IMR-90 (cell line): Measurements from ENCODE around the gene CLDN14. TPM values are rescaled to one million over a fixed set of nuclear protein-coding genes. Genes with fewer than 3 reads are reported as not detected.

Experiments used
- ATAC-seq: fragments of 200-7000 bp; cut with Tn5 transposase; 2 replicates; pipeline ENCODE4 v1.9.1; 2020; ENCODE audit warnings: low read depth, mild to moderate bottlenecking, moderate library complexity
- BruUV-seq: library from RNA; stranded (reverse); fragments of 400-500 nt; replicated peaks from 2 replicates; lab custom pipeline; 2021; lab: Mats Ljungman, UMichigan
- CTCF ChIA-PET: fragments of 300-600 bp; formaldehyde crosslinking; extraction: SDS; loops from one replicate; lab custom pipeline; 2021; ENCODE audit warnings: antibody characterized with exemption; lab: Yijun Ruan, JAX
- POLR2A ChIA-PET: fragments of 300-600 bp; sonication (Branson Sonifier 250); formaldehyde crosslinking; loops from one replicate; lab custom pipeline; 2022; ENCODE audit warnings: antibody characterized with exemption; ENCODE audit not compliant: unreplicated experiment; lab: Charles Lee
- DNase-seq: peaks from one replicate; pipeline ENCODE4 v3.0.0; 2013
- H2AFZ ChIP-seq: replicated peaks from 2 replicates; pipeline ENCODE3; 2013; ENCODE audit warnings: low read length, mild to moderate bottlenecking; ENCODE audit not compliant: poor library complexity
- H2AK5ac ChIP-seq: 2 replicates; pipeline ENCODE4 v1.6.1; 2013; ENCODE audit warnings: low read depth, low read length, inconsistent platforms
- H2AK9ac ChIP-seq: replicated peaks from 2 replicates; pipeline ENCODE3; 2013; ENCODE audit warnings: mild to moderate bottlenecking, low read depth, low read length, moderate library complexity; ENCODE audit not compliant: poor library complexity
- H2BK120ac ChIP-seq: 2 replicates; pipeline ENCODE4 v1.6.1; 2013; ENCODE audit warnings: low read depth, low read length, inconsistent platforms
- H2BK15ac ChIP-seq: 3 replicates; pipeline ENCODE4 v1.6.1; 2013; ENCODE audit warnings: low read depth, low read length, inconsistent platforms
- H2BK20ac ChIP-seq: 2 replicates; pipeline ENCODE4 v1.6.1; 2013; ENCODE audit warnings: low read depth, mild to moderate bottlenecking, inconsistent platforms, low read length, moderate library complexity
- H2BK5ac ChIP-seq: 2 replicates; pipeline ENCODE4 v1.6.1; 2013; ENCODE audit warnings: mild to moderate bottlenecking, low read depth, low read length, inconsistent platforms; ENCODE audit not compliant: poor library complexity, severe bottlenecking
- H3K14ac ChIP-seq: replicated peaks from 2 replicates; pipeline ENCODE4 v1.6.1; 2013; ENCODE audit warnings: low read depth, low read length, inconsistent platforms
- H3K18ac ChIP-seq: 2 replicates; pipeline ENCODE4 v1.6.1; 2013; ENCODE audit warnings: low read depth, low read length, control low read depth
- H3K23ac ChIP-seq: 2 replicates; pipeline ENCODE4 v1.6.1; 2013; ENCODE audit warnings: low read depth, low read length, inconsistent platforms
- H3K27ac ChIP-seq: 2 replicates; pipeline ENCODE4 v1.5.1; 2013; ENCODE audit warnings: mild to moderate bottlenecking, control low read depth, low read length; ENCODE audit not compliant: insufficient read depth
- H3K27me3 ChIP-seq: 2 replicates; pipeline ENCODE4 v1.6.1; 2013; ENCODE audit warnings: low read length; ENCODE audit not compliant: control insufficient read depth, insufficient read depth
- H3K36me3 ChIP-seq: 2 replicates; pipeline ENCODE4 v1.6.1; 2013; ENCODE audit warnings: low read length, mixed read lengths; ENCODE audit not compliant: control insufficient read depth, insufficient read depth
- H3K4ac ChIP-seq: 2 replicates; pipeline ENCODE4 v1.6.1; 2013; ENCODE audit warnings: low read depth, low read length, inconsistent platforms
- H3K4me1 ChIP-seq: 2 replicates; pipeline ENCODE4 v1.6.1; 2013; ENCODE audit warnings: low read length, mixed read lengths; ENCODE audit not compliant: control insufficient read depth, insufficient read depth
- H3K4me2 ChIP-seq: 2 replicates; pipeline ENCODE4 v1.6.1; 2013; ENCODE audit warnings: low read depth, mild to moderate bottlenecking, control low read depth, low read length, moderate library complexity
- H3K4me3 ChIP-seq: 2 replicates; pipeline ENCODE4 v1.5.1; 2013; ENCODE audit warnings: low read depth, mild to moderate bottlenecking, control low read depth, low read length, moderate library complexity; ENCODE audit not compliant: insufficient read depth
- H3K56ac ChIP-seq: 2 replicates; pipeline ENCODE4 v1.6.1; 2013; ENCODE audit warnings: low read length, inconsistent platforms; ENCODE audit not compliant: insufficient read depth; ENCODE audit errors: extremely low read depth
- H3K79me1 ChIP-seq, 2 experiments: 2 replicates each; pipeline ENCODE4 v1.6.1; 2013; ENCODE audit warnings: low read length in 2 of 2, inconsistent platforms in 1 of 2, low read depth in 1 of 2
- H3K9ac ChIP-seq: 2 replicates; pipeline ENCODE4 v1.6.1; 2013; ENCODE audit warnings: low read depth, low read length, control low read depth
- H3K9me1 ChIP-seq: 2 replicates; pipeline ENCODE4 v1.6.1; 2013; ENCODE audit warnings: low read length, inconsistent platforms; ENCODE audit not compliant: insufficient read depth
- H3K9me3 ChIP-seq: 2 replicates; pipeline ENCODE4 v1.6.1; 2013; ENCODE audit warnings: low read length; ENCODE audit not compliant: control insufficient read depth, insufficient read depth
- H4K20me1 ChIP-seq: 2 replicates; pipeline ENCODE4 v1.6.1; 2013; ENCODE audit warnings: low read length, inconsistent platforms; ENCODE audit not compliant: insufficient read depth
- H4K5ac ChIP-seq: 2 replicates; pipeline ENCODE4 v1.6.1; 2013; ENCODE audit warnings: mild to moderate bottlenecking, low read depth, low read length, control low read depth
- H4K8ac ChIP-seq, 2 experiments: 2 replicates each; pipeline ENCODE4 v1.6.1; 2013; ENCODE audit warnings: low read depth in 2 of 2, low read length in 2 of 2, control low read depth in 1 of 2, inconsistent platforms in 1 of 2
- H4K91ac ChIP-seq: 2 replicates; pipeline ENCODE4 v1.6.1; 2013; ENCODE audit warnings: low read depth, low read length, inconsistent platforms; ENCODE audit not compliant: insufficient read depth
- FOS ChIP-seq: fragments of 150-350 bp; IDR thresholded peaks from 2 replicates; pipeline ENCODE4 v1.6.1; 2016; ENCODE audit warnings: low read depth, low read length
- MAFK ChIP-seq: IDR thresholded peaks from 2 replicates; pipeline ENCODE4 v1.6.1; 2012; ENCODE audit warnings: low read depth, low read length, improper control_type of control experiment
- MAZ ChIP-seq: IDR thresholded peaks from 2 replicates; pipeline ENCODE4 v1.6.1; 2012; ENCODE audit warnings: low read depth, mild to moderate bottlenecking, low read length, improper control_type of control experiment, moderate library complexity, borderline replicate concordance
- MXI1 ChIP-seq: IDR thresholded peaks from 2 replicates; pipeline ENCODE4 v1.6.1; 2012; ENCODE audit warnings: low read depth, mild to moderate bottlenecking, low read length, moderate library complexity, borderline replicate concordance
- NFE2L2 ChIP-seq: fragments of 150-350 bp; IDR thresholded peaks from 2 replicates; pipeline ENCODE4 v1.6.1; 2016; ENCODE audit warnings: low read depth, mild to moderate bottlenecking, low read length
- POLR2A ChIP-seq: IDR thresholded peaks from 2 replicates; pipeline ENCODE4 v1.6.1; 2012; ENCODE audit warnings: mild to moderate bottlenecking, low read depth, low read length
- RAD21 ChIP-seq: IDR thresholded peaks from 2 replicates; pipeline ENCODE4 v1.6.1; 2012; ENCODE audit warnings: low read length, improper control_type of control experiment
- RCOR1 ChIP-seq: IDR thresholded peaks from 2 replicates; pipeline ENCODE4 v1.6.1; 2012; ENCODE audit warnings: mild to moderate bottlenecking, low read length, improper control_type of control experiment; ENCODE audit not compliant: insufficient replicate concordance
- SMC3 ChIP-seq: fragments of 150-350 bp; IDR thresholded peaks from 2 replicates; pipeline ENCODE4 v1.6.1; 2016; ENCODE audit warnings: low read depth, mild to moderate bottlenecking, antibody characterized with exemption, low read length, moderate library complexity
- WGBS, 2 experiments: methylation state at CpG; one replicate each; pipeline versions ENCODE4 v1.1.5 to v1.1.7; 2013; ENCODE audit warnings: missing lambda C conversion rate in 2 of 2; ENCODE audit not compliant: insufficient read length in 1 of 2; ENCODE audit errors: extremely low coverage in 2 of 2; 5-methylcytosine and 5-hydroxymethylcytosine counted together
- dilution Hi-C: fragments of 300-500 bp; cut with HindIII; formaldehyde crosslinking; loops from one replicate; pipeline ENCODE4 v1.14.3; 2018; ENCODE audit warnings: low sequenced_read_pairs; ENCODE audit not compliant: unreplicated experiment
- in situ Hi-C: fragments of 300-500 bp; cut with MboI; formaldehyde crosslinking; loops from 3 replicates; pipeline ENCODE4 v1.14.3; 2019; ENCODE audit warnings: low sequenced_read_pairs, inconsistent platforms, mixed read lengths
- intact Hi-C: fragments of 100-400 bp; cut with micrococcal nuclease; formaldehyde crosslinking; loops from 2 replicates; pipeline ENCODE4 v1.10.0; 2022
- polyA plus RNA-seq, 3 experiments: library from polyadenylated mRNA; depleted of rRNA; stranded (reverse); fragments of >200 nt; gene quantifications; 2 replicates each; pipeline ENCODE4 v1.2.3, GENCODE V29; 2012; ENCODE audit warnings: low replicate concordance in 1 of 3
- total RNA-seq: library from RNA; depleted of rRNA; stranded (reverse); fragments of >200 nt; gene quantifications from 2 replicates; pipeline ENCODE4 v1.2.3, GENCODE V29; 2012
- TF ChIP-seq, protein P1 (sequence below): fragments of 150-350 bp; IDR thresholded peaks from 2 replicates; pipeline ENCODE4 v1.6.1; 2017; ENCODE audit warnings: mild to moderate bottlenecking, antibody characterized with exemption, low read length, low read depth
- TF ChIP-seq, protein P2 (sequence below): conservative IDR thresholded peaks from 2 replicates; pipeline ENCODE4 v1.5.1; 2012; ENCODE audit warnings: mild to moderate bottlenecking, low read depth, low read length, improper control_type of control experiment
- TF ChIP-seq, protein P3 (sequence below): fragments of 150-350 bp; IDR thresholded peaks from 2 replicates; pipeline ENCODE4 v1.6.1; 2016; ENCODE audit warnings: low read depth, mild to moderate bottlenecking, low read length, moderate library complexity, borderline replicate concordance

Gene CLDN14
- total and polyA plus RNA-seq, 2 of the 4 experiments (the other 2 are of a cell fraction): not detected

DNA sequence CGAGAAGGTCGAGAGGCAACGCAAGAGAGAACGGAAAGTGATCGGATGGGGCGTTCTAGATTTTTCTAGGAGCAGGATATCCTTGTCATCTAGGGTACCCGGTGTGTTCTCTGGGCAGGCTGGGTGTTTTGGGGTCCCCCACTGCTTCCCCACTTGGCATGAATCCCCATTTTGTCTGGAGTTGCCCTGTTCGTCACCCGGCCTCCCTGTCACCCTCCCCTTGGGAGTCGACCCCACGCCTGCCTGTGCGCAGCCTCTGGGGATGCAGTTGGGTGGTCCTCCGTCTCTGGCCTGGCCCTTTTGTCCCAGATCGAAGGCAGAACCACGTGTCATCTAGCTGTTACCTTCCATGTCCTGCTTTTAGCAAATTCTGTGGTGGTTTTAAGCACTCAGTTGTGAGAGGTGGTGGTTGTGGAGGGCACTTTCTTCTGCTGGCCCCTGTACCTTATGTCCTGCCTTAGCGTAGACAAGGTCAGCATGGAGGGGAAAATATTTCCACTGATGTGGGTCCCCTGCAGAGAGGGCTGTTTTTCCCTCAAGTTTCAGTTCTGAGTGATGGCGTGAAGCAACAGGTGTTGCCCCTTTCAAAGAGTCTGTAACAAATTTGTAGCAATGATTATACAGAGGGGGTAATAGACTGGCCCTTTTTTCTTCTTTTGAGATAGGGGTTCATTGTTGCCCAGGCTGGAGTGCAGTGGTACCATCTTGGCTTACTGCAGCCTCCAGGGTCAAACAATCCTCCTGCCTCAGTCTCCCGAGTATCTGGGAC lies 59.2 kb downstream of the CLDN14 start:
- Histone ChIP-seq H4K8ac (no peak overlapping the region), H2AK9ac (peak overlapping the region; percentile 81), H3K4me3 (no peak overlapping the region), H3K4me2 (no peak overlapping the region), H4K20me1 (no peaks in the 10 kb centered on the region), H3K27ac (no peak overlapping the region), H2BK15ac (0 out of 3 replicates have a peak overlapping the region, but pooled peaks have one; percentile 12), H3K4ac (no peak overlapping the region), H3K79me1 (no peaks in the 10 kb centered on the region), H3K9ac (no peak overlapping the region), H3K36me3 (no peaks in the 10 kb centered on the region), H2AK5ac (peak overlapping the region; percentile 58; the same call in 1 of the 2 replicates), H2BK120ac (no peak overlapping the region), H3K9me3 (no peaks in the 10 kb centered on the region), H3K27me3 (no peaks in the 10 kb centered on the region), H2AFZ (peak overlapping the region; percentile 89), H3K18ac (no peak overlapping the region), H4K5ac (no peak overlapping the region), H2BK5ac (no peak overlapping the region), H2BK20ac (no peak overlapping the region), H3K14ac (no peak overlapping the region), H4K91ac (no peak overlapping the region), H3K23ac (no peak overlapping the region), H3K56ac (no peak overlapping the region), H3K4me1 (peaks cover 2% of the 10 kb centered on the region; the same call in 1 of the 2 replicates), H3K9me1 (no peaks in the 10 kb centered on the region; the same call in 1 of the 2 replicates)
- BruUV-seq: no TSS peak
- POLR2A ChIA-PET: no interaction called here
- ATAC-seq (no peak), DNase-seq (no peak)
- TF ChIP-seq MXI1 (no peak), MAZ (no peak), POLR2A (no peak), NFE2L2 (no peak), SMC3 (no peak), RAD21 (no peak), FOS (no peak), MAFK (no peak), RCOR1 (no peak)
- TF ChIP-seq, protein P1, sequence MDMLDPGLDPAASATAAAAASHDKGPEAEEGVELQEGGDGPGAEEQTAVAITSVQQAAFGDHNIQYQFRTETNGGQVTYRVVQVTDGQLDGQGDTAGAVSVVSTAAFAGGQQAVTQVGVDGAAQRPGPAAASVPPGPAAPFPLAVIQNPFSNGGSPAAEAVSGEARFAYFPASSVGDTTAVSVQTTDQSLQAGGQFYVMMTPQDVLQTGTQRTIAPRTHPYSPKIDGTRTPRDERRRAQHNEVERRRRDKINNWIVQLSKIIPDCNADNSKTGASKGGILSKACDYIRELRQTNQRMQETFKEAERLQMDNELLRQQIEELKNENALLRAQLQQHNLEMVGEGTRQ: no peak
- TF ChIP-seq, protein P2, sequence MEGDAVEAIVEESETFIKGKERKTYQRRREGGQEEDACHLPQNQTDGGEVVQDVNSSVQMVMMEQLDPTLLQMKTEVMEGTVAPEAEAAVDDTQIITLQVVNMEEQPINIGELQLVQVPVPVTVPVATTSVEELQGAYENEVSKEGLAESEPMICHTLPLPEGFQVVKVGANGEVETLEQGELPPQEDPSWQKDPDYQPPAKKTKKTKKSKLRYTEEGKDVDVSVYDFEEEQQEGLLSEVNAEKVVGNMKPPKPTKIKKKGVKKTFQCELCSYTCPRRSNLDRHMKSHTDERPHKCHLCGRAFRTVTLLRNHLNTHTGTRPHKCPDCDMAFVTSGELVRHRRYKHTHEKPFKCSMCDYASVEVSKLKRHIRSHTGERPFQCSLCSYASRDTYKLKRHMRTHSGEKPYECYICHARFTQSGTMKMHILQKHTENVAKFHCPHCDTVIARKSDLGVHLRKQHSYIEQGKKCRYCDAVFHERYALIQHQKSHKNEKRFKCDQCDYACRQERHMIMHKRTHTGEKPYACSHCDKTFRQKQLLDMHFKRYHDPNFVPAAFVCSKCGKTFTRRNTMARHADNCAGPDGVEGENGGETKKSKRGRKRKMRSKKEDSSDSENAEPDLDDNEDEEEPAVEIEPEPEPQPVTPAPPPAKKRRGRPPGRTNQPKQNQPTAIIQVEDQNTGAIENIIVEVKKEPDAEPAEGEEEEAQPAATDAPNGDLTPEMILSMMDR: no peak
- TF ChIP-seq, protein P3, sequence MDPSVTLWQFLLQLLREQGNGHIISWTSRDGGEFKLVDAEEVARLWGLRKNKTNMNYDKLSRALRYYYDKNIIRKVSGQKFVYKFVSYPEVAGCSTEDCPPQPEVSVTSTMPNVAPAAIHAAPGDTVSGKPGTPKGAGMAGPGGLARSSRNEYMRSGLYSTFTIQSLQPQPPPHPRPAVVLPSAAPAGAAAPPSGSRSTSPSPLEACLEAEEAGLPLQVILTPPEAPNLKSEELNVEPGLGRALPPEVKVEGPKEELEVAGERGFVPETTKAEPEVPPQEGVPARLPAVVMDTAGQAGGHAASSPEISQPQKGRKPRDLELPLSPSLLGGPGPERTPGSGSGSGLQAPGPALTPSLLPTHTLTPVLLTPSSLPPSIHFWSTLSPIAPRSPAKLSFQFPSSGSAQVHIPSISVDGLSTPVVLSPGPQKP: no peak
- dilution Hi-C loops (no loop called here), intact Hi-C loops (loop anchor here (1.0 to 2.0 kb wide), 3 partner anchors 84 to 506 kb away; no protein-coding TSS in a partner anchor), in situ Hi-C loops (loop anchor here (5.0 kb wide), 1 partner anchor 507 kb away; no protein-coding TSS in a partner anchor)
- CTCF ChIA-PET: no interaction called here
- 94% methylated on average over 11 of the region's 18 CpGs; no CpG with 5 or more reads in 1 of the 2 experiments for WGBS, 2 experiments
